ENCODE measurements around the gene FAM98C.

Gene FAM98C

DNA sequence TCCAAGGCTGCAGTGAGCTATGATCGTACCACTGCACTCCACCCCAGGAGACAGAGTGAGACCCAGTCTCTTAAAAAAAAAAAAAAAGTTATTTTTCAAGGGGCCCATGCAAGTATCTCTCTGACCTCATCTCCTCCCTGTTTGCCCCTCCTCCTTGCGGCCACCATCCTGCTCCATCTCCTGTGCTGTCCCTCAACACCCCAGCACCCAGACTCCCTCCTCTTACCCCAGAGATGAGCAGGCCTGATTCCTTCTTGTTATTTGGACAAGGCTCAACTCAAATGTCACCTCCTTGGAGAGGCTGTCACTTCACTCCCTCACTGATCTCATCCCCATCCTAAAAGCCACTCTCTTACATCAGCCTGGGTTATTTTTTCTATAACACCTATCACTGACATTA is 35.0 kb downstream of the FAM98C start:
- Histone ChIP-seq H3F3A (ENCODE audit: insufficient read depth, low read length) (no peaks in the 10 kb centered on the region), H3K4me3 (ENCODE audit: low read length) (no peak overlapping the region), H3K27me3 (replicated peaks; ENCODE audit: insufficient read depth, low read length) (peaks cover 67% of the 10 kb centered on the region), H3K9me2 (replicated peaks; ENCODE audit: insufficient read depth, low read length) (no peaks in the 10 kb centered on the region), H2AFZ (ENCODE audit: low read length) (no peak overlapping the region), H3K4me1 (ENCODE audit: low read length) (no peaks in the 10 kb centered on the region), H4K20me1 (ENCODE audit: insufficient read depth, low read length) (no peaks in the 10 kb centered on the region), H3K79me2 (ENCODE audit: low read length) (no peaks in the 10 kb centered on the region), H3K36me3 (replicated peaks; ENCODE audit: insufficient read depth, low read length) (no peaks in the 10 kb centered on the region), H3K9me3 (replicated peaks; ENCODE audit: insufficient read depth, low read length) (no peaks in the 10 kb centered on the region), H3K9ac (ENCODE audit: low read length) (no peak overlapping the region), H3K4me2 (ENCODE audit: low read depth, low read length) (no peak overlapping the region), H3K27ac (ENCODE audit: low read length) (no peak overlapping the region)
- no peak for DNase-seq
- TF ChIP-seq EZH2 (optimal IDR thresholded peaks at IDR 0.05; ENCODE audit: low read depth, low read length): no peak
- no peak for TF ChIP-seq EZH2phosphoT487 (IDR thresholded peaks at IDR 0.05; ENCODE audit: low read length)
- TF ChIP-seq, protein P1, sequence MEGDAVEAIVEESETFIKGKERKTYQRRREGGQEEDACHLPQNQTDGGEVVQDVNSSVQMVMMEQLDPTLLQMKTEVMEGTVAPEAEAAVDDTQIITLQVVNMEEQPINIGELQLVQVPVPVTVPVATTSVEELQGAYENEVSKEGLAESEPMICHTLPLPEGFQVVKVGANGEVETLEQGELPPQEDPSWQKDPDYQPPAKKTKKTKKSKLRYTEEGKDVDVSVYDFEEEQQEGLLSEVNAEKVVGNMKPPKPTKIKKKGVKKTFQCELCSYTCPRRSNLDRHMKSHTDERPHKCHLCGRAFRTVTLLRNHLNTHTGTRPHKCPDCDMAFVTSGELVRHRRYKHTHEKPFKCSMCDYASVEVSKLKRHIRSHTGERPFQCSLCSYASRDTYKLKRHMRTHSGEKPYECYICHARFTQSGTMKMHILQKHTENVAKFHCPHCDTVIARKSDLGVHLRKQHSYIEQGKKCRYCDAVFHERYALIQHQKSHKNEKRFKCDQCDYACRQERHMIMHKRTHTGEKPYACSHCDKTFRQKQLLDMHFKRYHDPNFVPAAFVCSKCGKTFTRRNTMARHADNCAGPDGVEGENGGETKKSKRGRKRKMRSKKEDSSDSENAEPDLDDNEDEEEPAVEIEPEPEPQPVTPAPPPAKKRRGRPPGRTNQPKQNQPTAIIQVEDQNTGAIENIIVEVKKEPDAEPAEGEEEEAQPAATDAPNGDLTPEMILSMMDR (IDR thresholded peaks at IDR 0.05; ENCODE audit: low read length): no peak

DNA sequence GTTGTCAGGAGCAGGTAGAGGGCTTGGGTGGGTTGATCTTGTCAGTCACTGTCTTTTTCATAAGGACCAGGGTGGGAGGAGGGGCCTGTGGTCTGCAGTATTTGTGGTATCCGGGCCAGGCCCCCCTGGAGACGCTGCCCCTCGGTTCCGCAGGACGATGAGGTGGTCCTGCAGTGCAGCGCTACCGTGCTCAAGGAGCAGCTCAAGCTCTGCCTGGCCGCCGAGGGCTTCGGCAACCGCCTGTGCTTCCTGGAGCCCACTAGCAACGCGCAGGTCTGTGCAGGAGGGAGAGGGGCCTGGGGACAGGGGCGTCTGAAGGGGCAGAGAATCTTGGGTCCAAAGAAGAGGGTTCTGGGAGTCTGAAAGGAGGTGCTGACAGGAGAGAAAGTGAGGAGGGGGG is 37.7 kb downstream of the FAM98C start:
- Histone ChIP-seq H3K27me3 (replicated peaks; ENCODE audit: insufficient read depth, low read length) (peaks cover 72% of the 10 kb centered on the region), H3F3A (ENCODE audit: insufficient read depth, low read length) (no peaks in the 10 kb centered on the region), H2AFZ (ENCODE audit: low read length) (no peak overlapping the region), H3K4me3 (ENCODE audit: low read length) (no peak overlapping the region), H3K4me1 (ENCODE audit: low read length) (no peaks in the 10 kb centered on the region), H3K9me2 (replicated peaks; ENCODE audit: insufficient read depth, low read length) (no peaks in the 10 kb centered on the region), H3K4me2 (ENCODE audit: low read depth, low read length) (no peak overlapping the region), H4K20me1 (ENCODE audit: insufficient read depth, low read length) (no peaks in the 10 kb centered on the region), H3K27ac (ENCODE audit: low read length) (no peak overlapping the region), H3K9ac (ENCODE audit: low read length) (no peak overlapping the region), H3K9me3 (replicated peaks; ENCODE audit: insufficient read depth, low read length) (no peaks in the 10 kb centered on the region), H3K36me3 (replicated peaks; ENCODE audit: insufficient read depth, low read length) (no peaks in the 10 kb centered on the region), H3K79me2 (ENCODE audit: low read length) (no peaks in the 10 kb centered on the region)
- TF ChIP-seq, protein P1 (IDR thresholded peaks at IDR 0.05; ENCODE audit: low read length): no peak
- TF ChIP-seq EZH2phosphoT487 (IDR thresholded peaks at IDR 0.05; ENCODE audit: low read length) (no peak), EZH2 (optimal IDR thresholded peaks at IDR 0.05; ENCODE audit: low read depth, low read length) (no peak)
- DNase-seq: no peak

DNA sequence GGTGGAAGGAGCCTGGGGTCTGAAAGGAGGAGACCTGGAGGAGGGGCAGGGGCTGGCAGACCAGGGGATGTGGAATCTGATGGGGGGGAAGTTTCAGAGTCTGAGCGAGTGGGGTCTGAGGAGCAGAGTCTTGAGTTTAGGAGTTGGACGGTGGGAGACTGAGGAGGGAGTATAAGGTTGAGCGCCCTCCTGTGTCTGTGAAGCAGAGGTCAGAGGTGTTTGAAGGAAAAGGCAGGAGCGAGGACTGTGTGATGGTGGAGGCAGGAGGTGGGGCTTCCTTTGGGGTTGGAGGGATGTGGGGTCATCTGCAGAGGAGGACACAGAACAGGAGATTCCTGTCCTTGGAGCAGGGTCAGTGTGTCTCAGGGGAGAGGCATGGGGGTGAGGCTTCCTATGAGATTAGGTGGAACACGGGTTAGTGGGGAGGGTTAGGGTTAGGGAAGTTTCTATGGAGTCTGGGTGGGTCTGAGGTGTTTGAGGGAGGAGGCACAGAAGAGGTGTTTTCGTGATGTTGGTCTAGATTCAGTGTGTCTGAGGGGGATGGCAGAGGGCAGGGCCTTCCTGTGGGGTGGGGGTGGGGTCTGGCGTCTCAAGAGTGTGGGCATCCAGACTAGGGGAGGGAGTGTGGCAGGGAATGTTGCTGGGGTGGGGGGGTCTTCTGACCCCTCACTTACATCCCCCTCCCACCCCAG is 38.9 kb downstream of the FAM98C start:
- no peak overlapping the region for H2AFZ ChIP-seq (ENCODE audit: low read length)
- no peak overlapping the region for H3K4me2 ChIP-seq (ENCODE audit: low read depth, low read length)
- no peaks in the 10 kb centered on the region for H4K20me1 ChIP-seq (ENCODE audit: insufficient read depth, low read length)
- no peak overlapping the region for H3K4me3 ChIP-seq (ENCODE audit: low read length)
- no peaks in the 10 kb centered on the region for H3F3A ChIP-seq (ENCODE audit: insufficient read depth, low read length)
- peaks cover 73% of the 10 kb centered on the region for H3K27me3 ChIP-seq (replicated peaks; ENCODE audit: insufficient read depth, low read length)
- H3K9ac ChIP-seq (ENCODE audit: low read length): no peak overlapping the region
- no peaks in the 10 kb centered on the region for H3K9me2 ChIP-seq (replicated peaks; ENCODE audit: insufficient read depth, low read length)
- no peak overlapping the region for H3K27ac ChIP-seq (ENCODE audit: low read length)
- no peaks in the 10 kb centered on the region for H3K36me3 ChIP-seq (replicated peaks; ENCODE audit: insufficient read depth, low read length)
- no peak for DNase-seq
- H3K4me1 ChIP-seq (ENCODE audit: low read length): no peaks in the 10 kb centered on the region
- TF ChIP-seq EZH2phosphoT487 (IDR thresholded peaks at IDR 0.05; ENCODE audit: low read length) (no peak), EZH2 (optimal IDR thresholded peaks at IDR 0.05; ENCODE audit: low read depth, low read length) (no peak)
- H3K9me3 ChIP-seq (replicated peaks; ENCODE audit: insufficient read depth, low read length): no peaks in the 10 kb centered on the region
- no peaks in the 10 kb centered on the region for H3K79me2 ChIP-seq (ENCODE audit: low read length)

DNA sequence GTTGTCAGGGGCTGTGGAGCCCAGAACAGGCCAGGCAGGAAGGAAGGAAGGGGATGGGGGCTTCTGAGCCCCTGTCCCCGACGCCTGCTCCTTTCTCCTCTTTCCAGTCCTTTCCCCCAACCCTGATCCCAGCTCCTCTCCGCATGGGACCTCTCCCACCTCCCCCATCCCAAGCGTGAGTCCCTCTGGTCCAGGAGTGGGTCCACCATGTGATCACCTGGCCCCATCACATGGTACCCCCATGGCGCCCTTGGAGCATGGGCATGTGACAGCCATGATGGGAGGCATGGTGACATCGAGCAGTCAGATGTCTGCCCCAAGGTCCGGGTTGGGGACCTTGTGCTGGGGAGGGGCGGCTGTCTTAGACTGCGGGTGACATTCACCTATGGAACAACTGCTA is 39.8 kb downstream of the FAM98C start:
- H3K36me3 ChIP-seq (replicated peaks; ENCODE audit: insufficient read depth, low read length): no peaks in the 10 kb centered on the region
- H4K20me1 ChIP-seq (ENCODE audit: insufficient read depth, low read length): no peaks in the 10 kb centered on the region
- no peak overlapping the region for H3K9ac ChIP-seq (ENCODE audit: low read length)
- H3K27me3 ChIP-seq (replicated peaks; ENCODE audit: insufficient read depth, low read length): peaks cover 68% of the 10 kb centered on the region
- no peaks in the 10 kb centered on the region for H3K9me2 ChIP-seq (replicated peaks; ENCODE audit: insufficient read depth, low read length)
- no peak overlapping the region for H3K4me2 ChIP-seq (ENCODE audit: low read depth, low read length)
- no peaks in the 10 kb centered on the region for H3F3A ChIP-seq (ENCODE audit: insufficient read depth, low read length)
- no peak overlapping the region for H3K4me3 ChIP-seq (ENCODE audit: low read length)
- TF ChIP-seq EZH2phosphoT487 (IDR thresholded peaks at IDR 0.05; ENCODE audit: low read length): no peak
- TF ChIP-seq, protein P1 (IDR thresholded peaks at IDR 0.05; ENCODE audit: low read length): no peak
- TF ChIP-seq EZH2 (optimal IDR thresholded peaks at IDR 0.05; ENCODE audit: low read depth, low read length): no peak
- no peak overlapping the region for H2AFZ ChIP-seq (ENCODE audit: low read length)
- no peaks in the 10 kb centered on the region for H3K9me3 ChIP-seq (replicated peaks; ENCODE audit: insufficient read depth, low read length)
- no peaks in the 10 kb centered on the region for H3K4me1 ChIP-seq (ENCODE audit: low read length)
- H3K27ac ChIP-seq (ENCODE audit: low read length): no peak overlapping the region
- no peaks in the 10 kb centered on the region for H3K79me2 ChIP-seq (ENCODE audit: low read length)
- no peak for DNase-seq

Data from MM.1S (cell line).